ENCODE data around the gene PDE10A.

GRCh38 chr6:165456286-165456685, 206.8 kb downstream of the PDE10A start:
- no peak for TF ChIP-seq CTCF (IDR thresholded peaks at IDR 0.05)
- no peak for TF ChIP-seq EP300 (IDR thresholded peaks at IDR 0.05)
- TF ChIP-seq POLR2AphosphoS5 (IDR thresholded peaks at IDR 0.05), result no peak
